Smooth muscle cell (in vitro differentiated cells): Measurements from ENCODE around the gene WFDC8. TPM values are rescaled to one million over a fixed set of nuclear protein-coding genes. Genes with fewer than 3 reads are reported as not detected.

Experiments
- DNase-seq: peaks from one replicate; lab custom pipeline; 2025; ENCODE audit not compliant: unreplicated experiment; lab: John Stamatoyannopoulos, UW
- H2AFZ ChIP-seq: fragments of 200-600 bp; sonication (generic); 2 replicates; pipeline ENCODE4 v1.6.0; 2016; ENCODE audit warnings: antibody characterized with exemption, low read depth, mild to moderate bottlenecking
- H3F3A ChIP-seq: fragments of 200-600 bp; sonication (generic); 2 replicates; pipeline ENCODE4 v1.6.0; 2017; ENCODE audit warnings: antibody characterized with exemption, low read depth
- H3K27ac ChIP-seq: fragments of 200-600 bp; sonication (generic); 2 replicates; pipeline ENCODE4 v1.5.1; 2016; ENCODE audit warnings: low read depth, mild to moderate bottlenecking
- H3K27me3 ChIP-seq: fragments of 200-600 bp; sonication (generic); 2 replicates; pipeline ENCODE4 v1.6.1; 2016; ENCODE audit warnings: low read depth, mild to moderate bottlenecking
- H3K36me3 ChIP-seq: fragments of 200-600 bp; sonication (generic); 2 replicates; pipeline ENCODE4 v1.5.1; 2016; ENCODE audit warnings: low read depth
- H3K4me1 ChIP-seq: fragments of 200-600 bp; sonication (generic); 2 replicates; pipeline ENCODE4 v1.5.1; 2016; ENCODE audit warnings: low read depth
- H3K4me2 ChIP-seq: fragments of 200-600 bp; sonication (generic); 2 replicates; pipeline ENCODE4 v1.6.0; 2016; ENCODE audit warnings: mild to moderate bottlenecking
- H3K4me3 ChIP-seq: fragments of 200-600 bp; sonication (generic); 2 replicates; pipeline ENCODE4 v1.5.1; 2016; ENCODE audit warnings: mild to moderate bottlenecking
- H3K79me2 ChIP-seq: fragments of 200-600 bp; sonication (generic); 2 replicates; pipeline ENCODE4 v1.6.0; 2016; ENCODE audit warnings: low read depth, mild to moderate bottlenecking
- H3K9ac ChIP-seq: fragments of 200-600 bp; sonication (generic); 2 replicates; pipeline ENCODE4 v1.6.0; 2016; ENCODE audit warnings: low read depth
- H3K9me3 ChIP-seq: fragments of 200-600 bp; sonication (generic); replicated peaks from 2 replicates; pipeline ENCODE4 v1.5.1; 2016; ENCODE audit warnings: low read depth
- H4K20me1 ChIP-seq: fragments of 200-600 bp; sonication (generic); 2 replicates; pipeline ENCODE4 v1.6.0; 2016; ENCODE audit warnings: low read depth
- WGBS: methylation state at CpG from one replicate; pipeline ENCODE4 v1.1.7; 2016; ENCODE audit warnings: low lambda C conversion rate; 5-methylcytosine and 5-hydroxymethylcytosine counted together
- polyA plus RNA-seq: library from polyadenylated mRNA; unstranded; fragments of >200 nt; fragmentation: Nextera tagmentation; extraction: Ambion mirVana; gene quantifications from 2 replicates; pipeline ENCODE4 v1.2.1, GENCODE V29; 2016
- total RNA-seq: library from RNA; depleted of rRNA; stranded (reverse); fragments of >200 nt; gene quantifications from 2 replicates; pipeline ENCODE4 v1.2.3, GENCODE V29; 2014
- TF ChIP-seq, protein P1 (sequence below): fragments of 200-600 bp; sonication (generic); IDR thresholded peaks from 2 replicates; pipeline ENCODE4 v1.5.1; 2017; ENCODE audit warnings: borderline replicate concordance, mild to moderate bottlenecking, antibody characterized with exemption; ENCODE audit not compliant: insufficient read depth, poor library complexity, severe bottlenecking

The WFDC8 gene
- total and polyA plus RNA-seq, 2 experiments from 2014 or later, result not detected

- H3K4me2 ChIP-seq, result no peak overlapping the region
- DNase-seq, result no peak
- H3K36me3 ChIP-seq, result no peaks in the 10 kb centered on the region
- no peak overlapping the region for H3K27ac ChIP-seq
- TF ChIP-seq, protein P1, sequence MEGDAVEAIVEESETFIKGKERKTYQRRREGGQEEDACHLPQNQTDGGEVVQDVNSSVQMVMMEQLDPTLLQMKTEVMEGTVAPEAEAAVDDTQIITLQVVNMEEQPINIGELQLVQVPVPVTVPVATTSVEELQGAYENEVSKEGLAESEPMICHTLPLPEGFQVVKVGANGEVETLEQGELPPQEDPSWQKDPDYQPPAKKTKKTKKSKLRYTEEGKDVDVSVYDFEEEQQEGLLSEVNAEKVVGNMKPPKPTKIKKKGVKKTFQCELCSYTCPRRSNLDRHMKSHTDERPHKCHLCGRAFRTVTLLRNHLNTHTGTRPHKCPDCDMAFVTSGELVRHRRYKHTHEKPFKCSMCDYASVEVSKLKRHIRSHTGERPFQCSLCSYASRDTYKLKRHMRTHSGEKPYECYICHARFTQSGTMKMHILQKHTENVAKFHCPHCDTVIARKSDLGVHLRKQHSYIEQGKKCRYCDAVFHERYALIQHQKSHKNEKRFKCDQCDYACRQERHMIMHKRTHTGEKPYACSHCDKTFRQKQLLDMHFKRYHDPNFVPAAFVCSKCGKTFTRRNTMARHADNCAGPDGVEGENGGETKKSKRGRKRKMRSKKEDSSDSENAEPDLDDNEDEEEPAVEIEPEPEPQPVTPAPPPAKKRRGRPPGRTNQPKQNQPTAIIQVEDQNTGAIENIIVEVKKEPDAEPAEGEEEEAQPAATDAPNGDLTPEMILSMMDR, result no peak
- no peaks in the 10 kb centered on the region for H3K79me2 ChIP-seq
- H3K27me3 ChIP-seq, result no peaks in the 10 kb centered on the region
- H3K4me1 ChIP-seq, result no peaks in the 10 kb centered on the region
- no peak overlapping the region for H3K9ac ChIP-seq
- H2AFZ ChIP-seq, result no peak overlapping the region
- no peaks in the 10 kb centered on the region for H4K20me1 ChIP-seq
- H3F3A ChIP-seq, result no peaks in the 10 kb centered on the region
- H3K4me3 ChIP-seq, result no peak overlapping the region
- no peaks in the 10 kb centered on the region for H3K9me3 ChIP-seq
- WGBS, result 91% methylated on average over 5 of the region's 5 CpGs
These were observed 71.9 kb downstream of the WFDC8 start for GRCh38 chr20:45507011-45507820.

DNA sequence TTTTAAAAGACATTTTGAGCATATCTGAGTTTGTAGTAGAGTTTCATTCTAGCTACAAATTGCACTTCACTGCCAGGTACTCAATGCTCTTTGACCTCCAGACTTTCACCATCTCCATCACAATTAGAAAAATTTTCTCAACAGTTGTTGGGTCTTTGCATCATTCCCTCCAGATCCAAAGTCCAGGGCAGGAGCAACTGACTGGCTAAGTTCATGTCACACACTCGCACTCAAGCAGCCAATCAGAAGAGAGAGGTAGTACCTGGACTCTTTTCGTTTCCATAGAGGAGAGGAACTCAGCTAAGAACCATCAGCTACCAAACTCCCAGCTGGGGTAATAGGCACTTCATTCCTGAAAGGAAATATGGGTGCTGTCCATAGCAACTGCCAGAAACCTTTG lies 72.7 kb downstream of the WFDC8 start:
- WGBS, result 88% methylated on average over 2 of the region's 2 CpGs
- DNase-seq, result no peak
- no peaks in the 10 kb centered on the region for H3K36me3 ChIP-seq
- no peaks in the 10 kb centered on the region for H3K79me2 ChIP-seq
- no peaks in the 10 kb centered on the region for H4K20me1 ChIP-seq
- H3F3A ChIP-seq, result no peaks in the 10 kb centered on the region
- TF ChIP-seq, protein P1, result no peak
- no peaks in the 10 kb centered on the region for H3K27me3 ChIP-seq
- H3K4me2 ChIP-seq, result no peak overlapping the region
- no peak overlapping the region for H3K9ac ChIP-seq
- no peak overlapping the region for H2AFZ ChIP-seq
- no peaks in the 10 kb centered on the region for H3K9me3 ChIP-seq
- H3K27ac ChIP-seq, result no peak overlapping the region
- H3K4me1 ChIP-seq, result no peaks in the 10 kb centered on the region
- no peak overlapping the region for H3K4me3 ChIP-seq

GRCh38 chr20:45503403-45503802 lies 75.7 kb downstream of the WFDC8 start:
- Histone ChIP-seq H3K79me2 (no peaks in the 10 kb centered on the region), H3K9ac (no peak overlapping the region), H3F3A (no peaks in the 10 kb centered on the region), H3K4me1 (no peaks in the 10 kb centered on the region), H3K4me3 (no peak overlapping the region), H3K27ac (no peak overlapping the region), H3K9me3 (no peaks in the 10 kb centered on the region), H3K27me3 (no peaks in the 10 kb centered on the region), H4K20me1 (no peaks in the 10 kb centered on the region), H3K36me3 (no peaks in the 10 kb centered on the region), H2AFZ (no peak overlapping the region), H3K4me2 (no peak overlapping the region)
- no peak for DNase-seq
- TF ChIP-seq, protein P1, result no peak
- 90% methylated on average over 2 of the region's 2 CpGs for WGBS

DNA sequence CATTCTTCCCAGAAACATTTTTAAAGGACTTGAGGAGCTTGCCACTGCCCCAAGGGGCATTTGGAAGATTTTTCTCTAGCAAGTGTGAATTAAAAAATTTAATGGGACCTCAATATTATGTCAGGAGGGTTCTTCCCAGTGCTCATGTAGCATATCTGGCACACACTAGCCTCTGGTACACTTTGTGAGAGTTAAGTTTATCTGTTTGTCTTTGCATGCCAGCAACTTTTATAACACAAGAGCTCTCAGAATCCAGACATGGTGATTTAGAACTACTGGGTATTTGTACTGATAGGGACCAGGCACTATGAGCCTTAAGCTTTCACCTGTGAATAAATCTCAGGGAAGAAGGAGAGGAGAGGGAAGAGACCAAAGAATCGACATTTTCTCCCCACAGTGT lies 76.5 kb downstream of the WFDC8 start:
- Histone ChIP-seq H3K27me3 (no peaks in the 10 kb centered on the region), H2AFZ (no peak overlapping the region), H3K27ac (no peak overlapping the region), H3K36me3 (no peaks in the 10 kb centered on the region), H3K9ac (no peak overlapping the region), H3K4me1 (no peaks in the 10 kb centered on the region), H3K4me2 (no peak overlapping the region), H3K9me3 (no peaks in the 10 kb centered on the region), H3K79me2 (no peaks in the 10 kb centered on the region), H3K4me3 (no peak overlapping the region), H3F3A (no peaks in the 10 kb centered on the region), H4K20me1 (no peaks in the 10 kb centered on the region)
- 79% methylated on average over 1 of the region's 1 CpG for WGBS
- no peak for DNase-seq
- TF ChIP-seq, protein P1, result no peak
